Measurements from ENCODE around the gene TAF6. TPM values are rescaled to one million over a fixed set of nuclear protein-coding genes. Genes with fewer than 3 reads are reported as not detected.
A peak's percentile ranks its signal among the peaks of the same experiment; 100 is the strongest.

The TAF6 gene
- total RNA-seq, 1 donor from 2014 or later, result 30.6 TPM

GRCh38 chr7:100059251-100059739 lies 59.9 kb downstream of the TAF6 start:
- DNase-seq (ENCODE audit: low spot score), result no peak
- intact Hi-C loops (cut with DNase I), result no loop called here
- ATAC-seq, result no peak

Small RNA genes within 50 kb of the gene (microRNA-seq; reads per million reads assigned to microRNA genes)
- gene MIR106B, result 1,070 reads per million, percentile 82 among the genes with 10 or more reads in this experiment
- gene MIR25, result 460 reads per million, percentile 74 among the genes with 10 or more reads in this experiment
- gene MIR4658, result not detected
- gene MIR93, result 4,745 reads per million, percentile 93 among the genes with 10 or more reads in this experiment

Other genes starting within 250 kb of the TAF6 start
- gene OR2AE1, start 242.3 kb downstream of the TAF6 start, total RNA-seq, result not detected
- gene TRIM4, start 199.8 kb downstream of the TAF6 start, total RNA-seq, result 32.1 TPM
- 31.7 TPM for gene GJC3, start 189.7 kb downstream of the TAF6 start, total RNA-seq
- gene AZGP1, start 143.3 kb downstream of the TAF6 start, total RNA-seq, result 120 TPM
- gene ZKSCAN1, start 103.8 kb downstream of the TAF6 start, total RNA-seq, result 96.9 TPM
- gene ZSCAN21, start 69.6 kb downstream of the TAF6 start, total RNA-seq, result 13.0 TPM
- gene ZNF3, start 37.6 kb downstream of the TAF6 start, total RNA-seq, result 25.3 TPM
- 76.2 TPM for gene COPS6, start 30.4 kb downstream of the TAF6 start, total RNA-seq
- gene MCM7, start 18.0 kb downstream of the TAF6 start, total RNA-seq, result 42.4 TPM
- gene AP4M1, start 17.7 kb downstream of the TAF6 start, total RNA-seq, result 19.5 TPM
- 21.1 TPM for gene CNPY4, start 276 bp upstream of the TAF6 start, total RNA-seq
- gene MBLAC1, start 7.6 kb upstream of the TAF6 start, total RNA-seq, result 2.5 TPM
- 114 TPM for gene LAMTOR4, start 29.6 kb upstream of the TAF6 start, total RNA-seq
- 15.4 TPM for gene TRAPPC14, start 39.4 kb upstream of the TAF6 start, total RNA-seq
- gene GAL3ST4, start 49.3 kb upstream of the TAF6 start, total RNA-seq, result 10.8 TPM
- 2.7 TPM for gene GPC2, start 58.0 kb upstream of the TAF6 start, total RNA-seq
- 11.0 TPM for gene STAG3, start 58.6 kb upstream of the TAF6 start, total RNA-seq
- gene PVRIG, start 100.6 kb upstream of the TAF6 start, total RNA-seq, result 1.2 TPM
- gene SPDYE3, start 188.3 kb upstream of the TAF6 start, total RNA-seq, result not detected
- gene PILRB, start 238.8 kb upstream of the TAF6 start, total RNA-seq, result 46.3 TPM

All from sciatic nerve (tissue), 2 donors.